ENCODE data around the gene RGS1.

DNA sequence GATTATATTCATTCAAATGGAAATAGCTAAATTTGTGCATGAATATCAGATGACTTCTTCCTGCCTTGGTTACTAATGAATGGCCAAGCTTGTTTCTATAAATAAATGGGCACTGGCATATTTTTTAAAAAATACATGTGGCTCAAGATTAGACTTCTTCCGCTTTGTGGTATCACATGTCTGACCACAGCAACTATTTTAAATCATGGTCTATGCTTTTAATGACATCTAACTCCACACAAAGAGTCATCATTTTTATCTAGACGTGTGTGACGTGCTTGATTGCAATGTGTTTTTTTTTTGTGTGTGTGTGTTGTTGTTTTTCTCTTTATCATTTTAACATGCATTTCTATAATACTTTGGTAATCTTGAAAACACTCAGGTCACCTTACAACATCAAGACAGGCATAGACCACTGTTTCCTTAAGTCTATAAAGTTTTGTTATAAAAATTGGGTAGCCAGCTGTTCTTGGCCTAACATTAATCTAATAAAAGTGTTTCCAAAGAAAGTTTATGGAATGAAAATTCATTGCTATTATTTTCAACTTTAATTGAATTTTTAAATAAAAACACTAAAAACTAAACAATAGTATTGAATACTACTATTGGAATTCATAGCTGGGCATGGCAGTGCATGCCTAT lies 29.5 kb downstream of the RGS1 start:
- TF ChIP-seq, protein P1, sequence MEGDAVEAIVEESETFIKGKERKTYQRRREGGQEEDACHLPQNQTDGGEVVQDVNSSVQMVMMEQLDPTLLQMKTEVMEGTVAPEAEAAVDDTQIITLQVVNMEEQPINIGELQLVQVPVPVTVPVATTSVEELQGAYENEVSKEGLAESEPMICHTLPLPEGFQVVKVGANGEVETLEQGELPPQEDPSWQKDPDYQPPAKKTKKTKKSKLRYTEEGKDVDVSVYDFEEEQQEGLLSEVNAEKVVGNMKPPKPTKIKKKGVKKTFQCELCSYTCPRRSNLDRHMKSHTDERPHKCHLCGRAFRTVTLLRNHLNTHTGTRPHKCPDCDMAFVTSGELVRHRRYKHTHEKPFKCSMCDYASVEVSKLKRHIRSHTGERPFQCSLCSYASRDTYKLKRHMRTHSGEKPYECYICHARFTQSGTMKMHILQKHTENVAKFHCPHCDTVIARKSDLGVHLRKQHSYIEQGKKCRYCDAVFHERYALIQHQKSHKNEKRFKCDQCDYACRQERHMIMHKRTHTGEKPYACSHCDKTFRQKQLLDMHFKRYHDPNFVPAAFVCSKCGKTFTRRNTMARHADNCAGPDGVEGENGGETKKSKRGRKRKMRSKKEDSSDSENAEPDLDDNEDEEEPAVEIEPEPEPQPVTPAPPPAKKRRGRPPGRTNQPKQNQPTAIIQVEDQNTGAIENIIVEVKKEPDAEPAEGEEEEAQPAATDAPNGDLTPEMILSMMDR (IDR thresholded peaks at IDR 0.05) = no peak
- TF ChIP-seq POLR2AphosphoS5 (IDR thresholded peaks at IDR 0.05) (no peak), POLR2A (IDR thresholded peaks at IDR 0.05) (no peak), EP300 (IDR thresholded peaks at IDR 0.05) (no peak)

All from gastroesophageal sphincter (tissue), 3 donors.